Keratinocyte (primary cell): ENCODE results near the gene DENND1A. TPM values are rescaled to one million over a fixed set of nuclear protein-coding genes. Genes with fewer than 3 reads are reported as not detected.

Experiments
- DNase-seq: peaks from one replicate; pipeline ENCODE4 v3.0.0-alpha.2; 2011; ENCODE audit warnings: low read depth, missing footprints, low spot score
- FAIRE-seq: peaks from 2 replicates; lab custom pipeline; 2011; peaks lifted over from hg19 to GRCh38; lab: Jason Lieb, UNC
- H2AFZ ChIP-seq: 2 replicates; pipeline ENCODE4 v1.6.0; 2012; ENCODE audit warnings: low read length, control low read depth, inconsistent platforms; ENCODE audit not compliant: control insufficient read depth
- H3K27ac ChIP-seq: 2 replicates; pipeline ENCODE4 v1.5.1; 2011; ENCODE audit warnings: low read length; ENCODE audit not compliant: control insufficient read depth, insufficient read depth
- H3K27me3 ChIP-seq: 3 replicates; pipeline ENCODE4 v1.6.0; 2011; ENCODE audit warnings: low read length; ENCODE audit not compliant: control insufficient read depth, insufficient read depth; ENCODE audit errors: extremely low read depth
- H3K36me3 ChIP-seq, 2 experiments: 2 replicates in 1 of 2; 3 replicates in 1 of 2; pipeline ENCODE4 v1.5.1; 2011; ENCODE audit warnings: low read length in 2 of 2, mild to moderate bottlenecking in 1 of 2; ENCODE audit not compliant: control insufficient read depth in 2 of 2, insufficient read depth in 2 of 2; ENCODE audit errors: extremely low read depth in 1 of 2
- H3K4me1 ChIP-seq: 3 replicates; pipeline ENCODE4 v1.5.1; 2011; ENCODE audit warnings: low read length; ENCODE audit not compliant: control insufficient read depth, insufficient read depth; ENCODE audit errors: extremely low read depth
- H3K4me2 ChIP-seq: 3 replicates; pipeline ENCODE4 v1.6.0; 2011; ENCODE audit warnings: low read depth, low read length; ENCODE audit not compliant: control insufficient read depth, insufficient read depth; ENCODE audit errors: extremely low read depth
- H3K4me3 ChIP-seq, 3 experiments: fragments of 200-600 bp in 1 of 3; sonication (generic) in 1 of 3; 2 replicates in 2 of 3; 3 replicates in 1 of 3; pipeline ENCODE4 v1.5.1; 2011 to 2016; ENCODE audit warnings: low read length in 3 of 3, mild to moderate bottlenecking in 3 of 3, control low read depth in 2 of 3, inconsistent platforms in 1 of 3, low read depth in 1 of 3, mixed read lengths in 1 of 3, mixed run types in 1 of 3, moderate library complexity in 1 of 3; ENCODE audit not compliant: control insufficient read depth in 2 of 3, insufficient read depth in 2 of 3; ENCODE audit errors: extremely low read depth in 1 of 3
- H3K79me2 ChIP-seq: 2 replicates; pipeline ENCODE4 v1.6.0; 2012; ENCODE audit warnings: low read length; ENCODE audit not compliant: control insufficient read depth, insufficient read depth
- H3K9ac ChIP-seq: 3 replicates; pipeline ENCODE4 v1.6.0; 2011; ENCODE audit warnings: low read length; ENCODE audit not compliant: control insufficient read depth, insufficient read depth; ENCODE audit errors: extremely low read depth
- H3K9me1 ChIP-seq: 3 replicates; pipeline ENCODE4 v1.6.0; 2011; ENCODE audit warnings: low read length; ENCODE audit not compliant: control insufficient read depth, insufficient read depth; ENCODE audit errors: extremely low read depth
- H3K9me3 ChIP-seq: 2 replicates; pipeline ENCODE4 v1.5.1; 2012; ENCODE audit warnings: low read depth, low read length; ENCODE audit not compliant: control insufficient read depth
- H4K20me1 ChIP-seq: 3 replicates; pipeline ENCODE4 v1.6.0; 2011; ENCODE audit warnings: low read length; ENCODE audit not compliant: control insufficient read depth, insufficient read depth; ENCODE audit errors: extremely low read depth
- EZH2 ChIP-seq: IDR thresholded peaks from one replicate; pipeline ENCODE4 v1.6.1; 2012; ENCODE audit warnings: inconsistent platforms, mild to moderate bottlenecking, low read length, moderate library complexity
- dilution Hi-C: fragments of 300-500 bp; cut with MboI; formaldehyde crosslinking; loops from one replicate; pipeline ENCODE4 v1.7.0; 2020; ENCODE audit warnings: low sequenced_read_pairs; ENCODE audit not compliant: extremely low pct_ligation_motif_present
- polyA plus RNA-seq, 5 experiments: library from polyadenylated mRNA; depleted of rRNA in 3 of 5; stranded (reverse) in 3 of 5; stranded (forward) in 1 of 5; unstranded in 1 of 5; fragments of >200 nt; gene quantifications; 1 replicate in 1 of 5; 2 replicates in 3 of 5; 3 replicates in 1 of 5; pipeline versions ENCODE4 v1.2.1 to v1.2.3, GENCODE V29; 2011 to 2012; ENCODE audit warnings: missing spikeins in 2 of 5, low read depth in 1 of 5, low replicate concordance in 1 of 5
- TF ChIP-seq, protein P1 (sequence below), 3 experiments: IDR thresholded peaks in 1 of 3; conservative IDR thresholded peaks in 1 of 3; optimal IDR thresholded peaks in 1 of 3; 2 replicates in 2 of 3; 3 replicates in 1 of 3; pipeline versions ENCODE3 to v1.5.1; 2011; ENCODE audit warnings: low read length in 3 of 3, mild to moderate bottlenecking in 3 of 3, moderate library complexity in 2 of 3, control low read depth in 1 of 3, inconsistent platforms in 1 of 3; ENCODE audit not compliant: insufficient read depth in 2 of 3; ENCODE audit errors: extremely low read depth in 1 of 3

The DENND1A gene
- polyA plus RNA-seq, 1 donor (not counting 4 experiments of a cell fraction or from before 2014, with no cell fraction given), result 13.0 TPM

DNA sequence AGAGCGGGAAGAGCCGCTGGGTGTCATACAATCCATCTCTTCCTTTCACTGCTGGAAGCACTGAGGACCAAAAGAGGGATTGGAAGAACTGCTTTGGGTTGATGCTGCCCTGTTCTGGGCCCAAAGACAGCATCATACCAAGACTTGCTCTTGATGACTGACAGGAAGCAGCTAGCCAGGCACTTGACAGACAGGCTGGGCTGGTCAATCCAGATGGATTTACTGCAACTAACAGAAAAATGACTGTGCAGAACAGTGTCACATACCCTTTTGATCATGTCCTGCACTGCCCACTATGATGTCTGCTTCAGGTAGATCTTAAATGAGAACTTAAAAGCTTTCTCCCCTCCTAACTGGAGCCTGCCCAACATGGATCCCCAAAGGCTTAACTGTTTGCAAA lies 416.4 kb downstream of the DENND1A start:
- Histone ChIP-seq H3K9me3 (no peaks in the 10 kb centered on the region), H3K4me1 (no peaks in the 10 kb centered on the region), H3K9ac (no peak overlapping the region), H4K20me1 (no peaks in the 10 kb centered on the region), H3K36me3 (no peaks in the 10 kb centered on the region), H3K27me3 (no peaks in the 10 kb centered on the region), H3K4me2 (no peak overlapping the region), H3K4me3 (no peak overlapping the region), H3K27ac (no peak overlapping the region), H3K79me2 (no peaks in the 10 kb centered on the region), H2AFZ (no peak overlapping the region), H3K9me1 (no peaks in the 10 kb centered on the region)
- TF ChIP-seq, protein P1, sequence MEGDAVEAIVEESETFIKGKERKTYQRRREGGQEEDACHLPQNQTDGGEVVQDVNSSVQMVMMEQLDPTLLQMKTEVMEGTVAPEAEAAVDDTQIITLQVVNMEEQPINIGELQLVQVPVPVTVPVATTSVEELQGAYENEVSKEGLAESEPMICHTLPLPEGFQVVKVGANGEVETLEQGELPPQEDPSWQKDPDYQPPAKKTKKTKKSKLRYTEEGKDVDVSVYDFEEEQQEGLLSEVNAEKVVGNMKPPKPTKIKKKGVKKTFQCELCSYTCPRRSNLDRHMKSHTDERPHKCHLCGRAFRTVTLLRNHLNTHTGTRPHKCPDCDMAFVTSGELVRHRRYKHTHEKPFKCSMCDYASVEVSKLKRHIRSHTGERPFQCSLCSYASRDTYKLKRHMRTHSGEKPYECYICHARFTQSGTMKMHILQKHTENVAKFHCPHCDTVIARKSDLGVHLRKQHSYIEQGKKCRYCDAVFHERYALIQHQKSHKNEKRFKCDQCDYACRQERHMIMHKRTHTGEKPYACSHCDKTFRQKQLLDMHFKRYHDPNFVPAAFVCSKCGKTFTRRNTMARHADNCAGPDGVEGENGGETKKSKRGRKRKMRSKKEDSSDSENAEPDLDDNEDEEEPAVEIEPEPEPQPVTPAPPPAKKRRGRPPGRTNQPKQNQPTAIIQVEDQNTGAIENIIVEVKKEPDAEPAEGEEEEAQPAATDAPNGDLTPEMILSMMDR (optimal IDR thresholded peaks at IDR 0.05 in 1 of 3, IDR thresholded peaks at IDR 0.05 in 1 of 3, conservative IDR thresholded peaks at IDR 0.05 in 1 of 3; ENCODE audit: extremely low read depth in 1 of 3, insufficient read depth in 2 of 3, low read length in 3 of 3), result no peak
- no peak for TF ChIP-seq EZH2
- FAIRE-seq (no peak), DNase-seq (no peak)
- dilution Hi-C loops, result no loop called here

DNA sequence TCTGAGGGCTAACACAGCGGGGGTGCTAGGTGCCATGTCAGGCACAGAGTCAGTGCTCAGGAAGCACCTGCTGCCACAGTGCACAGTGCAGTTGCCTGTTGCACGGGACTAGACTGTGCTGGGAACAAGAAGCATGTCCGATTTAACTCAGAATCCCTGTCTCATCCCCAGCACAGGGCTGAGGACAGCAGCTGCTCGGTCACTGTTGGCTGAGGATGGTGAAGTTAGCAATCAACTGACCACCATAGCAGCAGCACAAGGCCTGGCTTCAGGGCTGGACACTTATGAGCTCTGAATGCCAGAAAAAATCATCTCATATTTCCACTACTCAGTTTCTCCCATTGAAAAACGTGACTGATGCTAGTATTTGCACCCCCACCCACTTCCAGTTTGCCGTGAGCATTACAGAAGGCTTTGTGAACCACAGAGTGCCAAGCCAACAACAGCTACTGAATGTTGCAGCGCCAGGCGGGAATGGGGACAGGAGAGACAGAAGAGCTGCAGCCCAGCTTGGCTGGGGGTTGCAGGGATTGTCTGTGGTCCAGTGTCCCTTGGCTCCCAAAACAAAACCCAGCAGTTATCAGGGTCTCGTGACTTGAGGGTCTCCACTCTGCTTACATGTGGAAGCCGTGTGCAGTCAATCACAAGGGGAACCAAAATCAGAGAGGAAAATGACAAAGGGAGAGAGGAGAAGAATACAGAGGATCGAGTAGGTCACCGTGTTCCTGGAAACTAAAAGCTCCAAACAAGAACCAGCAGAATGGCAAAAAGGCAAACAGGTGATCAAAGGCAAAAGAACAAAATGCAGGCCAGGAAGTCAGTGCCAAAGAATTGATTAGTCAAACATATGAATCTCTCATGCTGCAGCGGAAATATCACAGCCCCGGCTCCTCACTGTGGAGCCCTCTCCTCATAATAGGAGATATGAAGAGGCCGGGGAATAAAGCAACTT lies 418.3 kb downstream of the DENND1A start:
- dilution Hi-C loops, result no loop called here
- no peaks in the 10 kb centered on the region for H3K9me1 ChIP-seq
- H3K4me3 ChIP-seq, result no peak overlapping the region
- no peak overlapping the region for H3K27ac ChIP-seq
- no peak overlapping the region for H3K4me2 ChIP-seq
- no peaks in the 10 kb centered on the region for H3K36me3 ChIP-seq
- FAIRE-seq (no peak), DNase-seq (no peak)
- H3K27me3 ChIP-seq, result no peaks in the 10 kb centered on the region
- H4K20me1 ChIP-seq, result no peaks in the 10 kb centered on the region
- no peaks in the 10 kb centered on the region for H3K79me2 ChIP-seq
- TF ChIP-seq EZH2, result no peak
- no peak overlapping the region for H3K9ac ChIP-seq
- no peaks in the 10 kb centered on the region for H3K9me3 ChIP-seq
- no peak overlapping the region for H2AFZ ChIP-seq
- no peaks in the 10 kb centered on the region for H3K4me1 ChIP-seq
